Activated T-cell treated with anti-CD3 and anti-CD28 coated beads, Interleukin-2, amount 50 U/mL, for 4 hours (primary cell): Measurements from ENCODE around the gene COTL1. TPM values are rescaled to one million over a fixed set of nuclear protein-coding genes. Genes with fewer than 3 reads are reported as not detected.

Experiments used
- ATAC-seq, 2 donors: fragments of 200-7000 bp; cut with Tn5 transposase; one replicate each; pipeline ENCODE4 v1.10.0; 2021
- DNase-seq: peaks from one replicate; pipeline ENCODE4 v3.0.0-alpha.2; 2020
- H3K27me3 Mint-ChIP-seq: one replicate; pipeline ENCODE4 v1.8.0; 2021; ENCODE audit warnings: low read depth, mixed read lengths
- H3K36me3 Mint-ChIP-seq: one replicate; pipeline ENCODE4 v1.8.0; 2022; ENCODE audit warnings: mixed read lengths; ENCODE audit not compliant: insufficient read depth
- H3K4me1 Mint-ChIP-seq: one replicate; pipeline ENCODE4 v1.8.0; 2021; ENCODE audit warnings: low read depth, mixed read lengths
- H3K4me3 Mint-ChIP-seq: one replicate; pipeline ENCODE4 v1.8.0; 2021; ENCODE audit warnings: mild to moderate bottlenecking, moderate library complexity, mixed read lengths
- H3K9me3 Mint-ChIP-seq: one replicate; pipeline ENCODE4 v1.8.0; 2021; ENCODE audit warnings: mixed read lengths
- total RNA-seq, 3 donors: library from RNA; stranded (reverse); gene quantifications; one replicate each; pipeline ENCODE4 v1.2.1, GENCODE V29; 2021

Gene COTL1
- total RNA-seq, 3 donors from 2014 or later: 209 to 331 (median 274) TPM

GRCh38 chr16:84585886-84586285 is 32.0 kb downstream of the COTL1 start:
- peaks cover 20% of the 10 kb centered on the region for H3K36me3 Mint-ChIP-seq
- no peaks in the 10 kb centered on the region for H3K27me3 Mint-ChIP-seq
- no peak for ATAC-seq

GRCh38 chr16:84585467-84585866 is 32.4 kb downstream of the COTL1 start:
- peaks cover 20% of the 10 kb centered on the region for H3K36me3 Mint-ChIP-seq
- H3K9me3 Mint-ChIP-seq: no peaks in the 10 kb centered on the region
- no peaks in the 10 kb centered on the region for H3K27me3 Mint-ChIP-seq
- H3K4me3 Mint-ChIP-seq: no peak overlapping the region
- ATAC-seq: no peak
- DNase-seq: no peak
- peaks cover 21% of the 10 kb centered on the region for H3K4me1 Mint-ChIP-seq

More at GRCh38 chr16:84585886-84586285, 32.0 kb downstream of the COTL1 start:
- DNase-seq: no peak
- H3K4me1 Mint-ChIP-seq: peaks cover 20% of the 10 kb centered on the region
- H3K4me3 Mint-ChIP-seq: no peak overlapping the region
- no peaks in the 10 kb centered on the region for H3K9me3 Mint-ChIP-seq

GRCh38 chr16:84584678-84585077 is 33.2 kb downstream of the COTL1 start:
- H3K36me3 Mint-ChIP-seq: peaks cover 20% of the 10 kb centered on the region

GRCh38 chr16:84583995-84584394 is 33.9 kb downstream of the COTL1 start:
- no peak overlapping the region for H3K4me3 Mint-ChIP-seq
- H3K9me3 Mint-ChIP-seq: no peaks in the 10 kb centered on the region
- H3K36me3 Mint-ChIP-seq: peaks cover 16% of the 10 kb centered on the region
- H3K4me1 Mint-ChIP-seq: peaks cover 27% of the 10 kb centered on the region
- no peaks in the 10 kb centered on the region for H3K27me3 Mint-ChIP-seq
- DNase-seq (no peak), ATAC-seq (no peak)

More at GRCh38 chr16:84584678-84585077, 33.2 kb downstream of the COTL1 start:
- no peak for DNase-seq
- H3K27me3 Mint-ChIP-seq: no peaks in the 10 kb centered on the region
- no peaks in the 10 kb centered on the region for H3K9me3 Mint-ChIP-seq
- H3K4me1 Mint-ChIP-seq: peaks cover 23% of the 10 kb centered on the region
- ATAC-seq: no peak
- H3K4me3 Mint-ChIP-seq: no peak overlapping the region

GRCh38 chr16:84582958-84583516 is 34.8 kb downstream of the COTL1 start:
- Mint-ChIP-seq H3K4me1 (peaks cover 36% of the 10 kb centered on the region), H3K9me3 (no peaks in the 10 kb centered on the region), H3K4me3 (no peak overlapping the region), H3K27me3 (no peaks in the 10 kb centered on the region), H3K36me3 (peaks cover 19% of the 10 kb centered on the region)
- ATAC-seq (no peak), DNase-seq (no peak)

GRCh38 chr16:84581158-84581557 is 36.7 kb downstream of the COTL1 start:
- DNase-seq: no peak
- Mint-ChIP-seq H3K36me3 (peaks cover 23% of the 10 kb centered on the region), H3K9me3 (no peaks in the 10 kb centered on the region), H3K27me3 (no peaks in the 10 kb centered on the region), H3K4me1 (peaks cover 52% of the 10 kb centered on the region), H3K4me3 (no peak overlapping the region)
- ATAC-seq: no peak

- peaks cover 23% of the 10 kb centered on the region for H3K36me3 Mint-ChIP-seq
- no peak overlapping the region for H3K4me3 Mint-ChIP-seq
- H3K9me3 Mint-ChIP-seq: no peaks in the 10 kb centered on the region
- no peak for DNase-seq
- no peaks in the 10 kb centered on the region for H3K27me3 Mint-ChIP-seq
- H3K4me1 Mint-ChIP-seq: peaks cover 46% of the 10 kb centered on the region
- no peak for ATAC-seq
These were observed 37.9 kb downstream of the COTL1 start for GRCh38 chr16:84579936-84580335.

GRCh38 chr16:84578538-84579126 is 39.2 kb downstream of the COTL1 start:
- Mint-ChIP-seq H3K36me3 (peaks cover 18% of the 10 kb centered on the region), H3K9me3 (no peaks in the 10 kb centered on the region), H3K27me3 (no peaks in the 10 kb centered on the region), H3K4me1 (peaks cover 41% of the 10 kb centered on the region), H3K4me3 (no peak overlapping the region)
- DNase-seq: no peak
- no peak for ATAC-seq

- no peaks in the 10 kb centered on the region for H3K27me3 Mint-ChIP-seq
- DNase-seq (no peak), ATAC-seq (peak; percentile 55 to 56)
- peaks cover 38% of the 10 kb centered on the region for H3K4me1 Mint-ChIP-seq
- H3K4me3 Mint-ChIP-seq: no peak overlapping the region
- H3K36me3 Mint-ChIP-seq: peaks cover 21% of the 10 kb centered on the region
- H3K9me3 Mint-ChIP-seq: no peaks in the 10 kb centered on the region
These were observed 40.7 kb downstream of the COTL1 start for GRCh38 chr16:84577034-84577803.

GRCh38 chr16:84575914-84576313 is 42.0 kb downstream of the COTL1 start:
- peaks cover 41% of the 10 kb centered on the region for H3K4me1 Mint-ChIP-seq
- DNase-seq (no peak), ATAC-seq (no peak)
- H3K27me3 Mint-ChIP-seq: no peaks in the 10 kb centered on the region
- peaks cover under 1% of the 10 kb centered on the region for H3K9me3 Mint-ChIP-seq
- peaks cover 24% of the 10 kb centered on the region for H3K36me3 Mint-ChIP-seq
- H3K4me3 Mint-ChIP-seq: no peak overlapping the region

- Mint-ChIP-seq H3K9me3 (peaks cover 10% of the 10 kb centered on the region), H3K4me3 (no peak overlapping the region), H3K36me3 (peaks cover 34% of the 10 kb centered on the region), H3K4me1 (peaks cover 43% of the 10 kb centered on the region), H3K27me3 (no peaks in the 10 kb centered on the region)
- DNase-seq (no peak), ATAC-seq (no peak)
These were observed 43.7 kb downstream of the COTL1 start for GRCh38 chr16:84574191-84574590.

GRCh38 chr16:84572096-84572495 is 45.8 kb downstream of the COTL1 start:
- Mint-ChIP-seq H3K9me3 (peaks cover 10% of the 10 kb centered on the region), H3K27me3 (no peaks in the 10 kb centered on the region), H3K4me1 (peaks cover 32% of the 10 kb centered on the region), H3K4me3 (no peak overlapping the region), H3K36me3 (peaks cover 35% of the 10 kb centered on the region)
- DNase-seq (no peak), ATAC-seq (no peak)

- no peak for ATAC-seq
- Mint-ChIP-seq H3K36me3 (peaks cover 35% of the 10 kb centered on the region), H3K4me1 (peaks cover 27% of the 10 kb centered on the region), H3K9me3 (peaks cover 10% of the 10 kb centered on the region), H3K4me3 (no peak overlapping the region), H3K27me3 (no peaks in the 10 kb centered on the region)
- DNase-seq: no peak
These were observed 46.4 kb downstream of the COTL1 start for GRCh38 chr16:84571506-84571905.

GRCh38 chr16:84570739-84571403 is 47.0 kb downstream of the COTL1 start:
- ATAC-seq (no peak), DNase-seq (no peak)
- no peaks in the 10 kb centered on the region for H3K27me3 Mint-ChIP-seq
- peaks cover 10% of the 10 kb centered on the region for H3K9me3 Mint-ChIP-seq
- no peak overlapping the region for H3K4me3 Mint-ChIP-seq
- peaks cover 21% of the 10 kb centered on the region for H3K4me1 Mint-ChIP-seq
- peaks cover 35% of the 10 kb centered on the region for H3K36me3 Mint-ChIP-seq
